ENCODE results near the gene CALM1.

CALM1 gene

GRCh38 chr14:90424686-90425372 is 28.0 kb downstream of the CALM1 start:
- Histone ChIP-seq H3K4me1 (ENCODE audit: control insufficient read depth in 1 of 2, insufficient read depth in 2 of 2, low read length in 2 of 2) (peaks cover 0 to 2% of the 10 kb centered on the region in 2 experiments), H3K4me2 (ENCODE audit: low read length) (no peak overlapping the region), H3K9me3 (ENCODE audit: insufficient read depth, low read depth, low read length) (peaks cover 1% of the 10 kb centered on the region), H2BK120ac (ENCODE audit: insufficient read depth, low read length, poor library complexity) (no peak overlapping the region), H4K91ac (ENCODE audit: low read depth, low read length) (no peak overlapping the region), H3K79me1 (ENCODE audit: low read length) (no peaks in the 10 kb centered on the region), H3K9ac (ENCODE audit: low read length) (no peak overlapping the region), H2AK5ac (ENCODE audit: low read length) (no peak overlapping the region), H3K23ac (ENCODE audit: low read length) (no peak overlapping the region), H3K4ac (ENCODE audit: low read depth, low read length) (no peak overlapping the region), H3K79me2 (ENCODE audit: control insufficient read depth, insufficient read depth, low read length, poor library complexity) (no peaks in the 10 kb centered on the region), H4K12ac (ENCODE audit: low read depth, low read length) (no peak overlapping the region), H4K8ac (ENCODE audit: low read depth, low read length) (no peak overlapping the region), H3K36me3 (ENCODE audit: control insufficient read depth in 1 of 2, insufficient read depth in 2 of 2, low read length in 2 of 2) (no peaks in the 10 kb centered on the region), H3K27me3 (ENCODE audit: insufficient read depth, low read length) (no peaks in the 10 kb centered on the region), H2BK12ac (ENCODE audit: low read length) (no peak overlapping the region), H2AFZ (ENCODE audit: insufficient read depth, low read length, poor library complexity) (no peak overlapping the region), H3K27ac (ENCODE audit: low read depth, low read length) (no peak overlapping the region), H3K18ac (ENCODE audit: low read length) (no peak overlapping the region), H3K4me3 (ENCODE audit: low read depth, low read length) (no peak overlapping the region), H2BK5ac (ENCODE audit: low read depth, low read length, poor library complexity) (no peak overlapping the region), H3K14ac (ENCODE audit: low read length) (no peak overlapping the region)
- DNase-seq: peak; percentile 78 to 88
- whole genome bisulfite sequencing (ENCODE audit: extremely low coverage, insufficient coverage, insufficient read length): no CpG with 5 or more reads among the region's 17 CpGs

DNA sequence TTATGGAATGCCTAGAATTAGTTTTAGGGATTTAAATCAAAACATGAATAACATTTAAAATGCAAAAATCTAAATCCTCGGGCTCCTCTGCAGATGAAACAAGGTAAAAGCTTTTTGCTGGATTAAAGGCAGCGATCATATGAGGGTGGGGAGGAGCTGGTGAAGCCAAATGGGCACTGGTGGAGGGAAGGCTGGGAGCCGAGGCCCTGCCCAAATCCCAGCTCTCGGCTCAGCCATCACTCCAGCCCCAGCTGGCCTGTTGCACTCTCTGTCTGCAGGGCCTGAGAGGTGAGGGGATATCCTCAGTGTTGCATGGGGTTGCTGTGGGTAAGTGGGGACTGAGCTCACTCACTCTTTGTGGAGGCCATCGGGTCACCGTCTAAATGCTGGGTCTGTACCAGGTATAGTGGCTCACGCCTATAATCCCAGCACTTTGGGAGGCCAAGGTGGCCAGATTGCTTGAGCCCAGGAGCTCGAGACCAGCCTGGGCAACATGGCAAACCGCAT is 28.6 kb downstream of the CALM1 start:
- no peak overlapping the region for H3K4me2 ChIP-seq (ENCODE audit: low read length)
- no peak overlapping the region for H2BK12ac ChIP-seq (ENCODE audit: low read length)
- peaks cover 1% of the 10 kb centered on the region for H3K9me3 ChIP-seq (ENCODE audit: insufficient read depth, low read depth, low read length)
- no peak overlapping the region for H3K4ac ChIP-seq (ENCODE audit: low read depth, low read length)
- no peak for DNase-seq
- no peak overlapping the region for H3K23ac ChIP-seq (ENCODE audit: low read length)
- H3K14ac ChIP-seq (ENCODE audit: low read length): no peak overlapping the region
- peaks cover 0 to 2% of the 10 kb centered on the region in 2 experiments for H3K4me1 ChIP-seq (ENCODE audit: control insufficient read depth in 1 of 2, insufficient read depth in 2 of 2, low read length in 2 of 2)
- H3K18ac ChIP-seq (ENCODE audit: low read length): no peak overlapping the region
- no CpG with 5 or more reads among the region's 9 CpGs for WGBS (ENCODE audit: extremely low coverage, insufficient coverage, insufficient read length)
- no peak overlapping the region for H2BK120ac ChIP-seq (ENCODE audit: insufficient read depth, low read length, poor library complexity)
- no peak overlapping the region for H2AK5ac ChIP-seq (ENCODE audit: low read length)
- H4K12ac ChIP-seq (ENCODE audit: low read depth, low read length): no peak overlapping the region
- no peaks in the 10 kb centered on the region for H3K36me3 ChIP-seq (ENCODE audit: control insufficient read depth in 1 of 2, insufficient read depth in 2 of 2, low read length in 2 of 2)
- H3K79me2 ChIP-seq (ENCODE audit: control insufficient read depth, insufficient read depth, low read length, poor library complexity): no peaks in the 10 kb centered on the region
- H4K91ac ChIP-seq (ENCODE audit: low read depth, low read length): peak overlapping the region; percentile 19
- H3K9ac ChIP-seq (ENCODE audit: low read length): no peak overlapping the region
- no peaks in the 10 kb centered on the region for H3K27me3 ChIP-seq (ENCODE audit: insufficient read depth, low read length)
- no peak overlapping the region for H4K8ac ChIP-seq (ENCODE audit: low read depth, low read length)
- no peak overlapping the region for H2BK5ac ChIP-seq (ENCODE audit: low read depth, low read length, poor library complexity)
- H2AFZ ChIP-seq (ENCODE audit: insufficient read depth, low read length, poor library complexity): no peak overlapping the region
- no peak overlapping the region for H3K27ac ChIP-seq (ENCODE audit: low read depth, low read length)
- no peak overlapping the region for H3K4me3 ChIP-seq (ENCODE audit: low read depth, low read length)
- H3K79me1 ChIP-seq (ENCODE audit: low read length): no peaks in the 10 kb centered on the region

DNA sequence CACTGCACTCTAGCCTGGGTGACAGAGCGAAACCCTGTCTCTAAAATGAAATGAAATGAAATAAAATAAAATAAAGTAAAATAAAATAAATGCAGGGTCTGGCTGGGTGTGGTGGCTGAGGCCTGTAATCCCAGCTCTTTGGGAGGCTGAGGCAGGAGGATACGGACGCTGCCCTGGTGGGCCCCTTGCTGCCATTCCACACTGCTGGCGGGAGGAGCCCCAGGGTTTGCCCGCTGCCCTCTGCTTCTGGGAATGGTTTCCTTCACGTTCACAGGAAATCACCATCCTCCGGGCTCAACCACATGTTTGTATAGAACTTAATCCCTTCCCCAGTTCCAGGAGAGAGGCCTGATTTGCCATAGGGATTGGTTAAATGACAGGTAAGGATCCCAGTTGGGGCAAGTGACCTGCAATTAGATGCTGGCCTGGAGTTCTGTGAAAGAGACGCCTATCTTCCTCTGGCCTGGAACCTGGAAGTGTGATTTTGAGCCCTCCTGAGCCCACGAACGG is 29.3 kb downstream of the CALM1 start:
- Histone ChIP-seq H3K4ac (ENCODE audit: low read depth, low read length) (no peak overlapping the region), H3K23ac (ENCODE audit: low read length) (no peak overlapping the region), H3K27ac (ENCODE audit: low read depth, low read length) (no peak overlapping the region), H3K79me1 (ENCODE audit: low read length) (no peaks in the 10 kb centered on the region), H3K4me2 (ENCODE audit: low read length) (no peak overlapping the region), H2BK12ac (ENCODE audit: low read length) (no peak overlapping the region), H2BK120ac (ENCODE audit: insufficient read depth, low read length, poor library complexity) (no peak overlapping the region), H3K27me3 (ENCODE audit: insufficient read depth, low read length) (no peaks in the 10 kb centered on the region), H3K18ac (ENCODE audit: low read length) (no peak overlapping the region), H3K14ac (ENCODE audit: low read length) (no peak overlapping the region), H2BK5ac (ENCODE audit: low read depth, low read length, poor library complexity) (no peak overlapping the region), H3K79me2 (ENCODE audit: control insufficient read depth, insufficient read depth, low read length, poor library complexity) (no peaks in the 10 kb centered on the region), H2AFZ (ENCODE audit: insufficient read depth, low read length, poor library complexity) (no peak overlapping the region), H3K36me3 (ENCODE audit: control insufficient read depth in 1 of 2, insufficient read depth in 2 of 2, low read length in 2 of 2) (no peaks in the 10 kb centered on the region), H2AK5ac (ENCODE audit: low read length) (no peak overlapping the region), H3K4me1 (ENCODE audit: control insufficient read depth in 1 of 2, insufficient read depth in 2 of 2, low read length in 2 of 2) (peaks cover 0 to 2% of the 10 kb centered on the region in 2 experiments), H4K91ac (ENCODE audit: low read depth, low read length) (no peak overlapping the region), H3K4me3 (ENCODE audit: low read depth, low read length) (no peak overlapping the region), H4K8ac (ENCODE audit: low read depth, low read length) (no peak overlapping the region), H4K12ac (ENCODE audit: low read depth, low read length) (no peak overlapping the region), H3K9ac (ENCODE audit: low read length) (no peak overlapping the region), H3K9me3 (ENCODE audit: insufficient read depth, low read depth, low read length) (no peaks in the 10 kb centered on the region)
- DNase-seq: no peak
- WGBS (ENCODE audit: extremely low coverage, insufficient coverage, insufficient read length): no CpG with 5 or more reads among the region's 10 CpGs

DNA sequence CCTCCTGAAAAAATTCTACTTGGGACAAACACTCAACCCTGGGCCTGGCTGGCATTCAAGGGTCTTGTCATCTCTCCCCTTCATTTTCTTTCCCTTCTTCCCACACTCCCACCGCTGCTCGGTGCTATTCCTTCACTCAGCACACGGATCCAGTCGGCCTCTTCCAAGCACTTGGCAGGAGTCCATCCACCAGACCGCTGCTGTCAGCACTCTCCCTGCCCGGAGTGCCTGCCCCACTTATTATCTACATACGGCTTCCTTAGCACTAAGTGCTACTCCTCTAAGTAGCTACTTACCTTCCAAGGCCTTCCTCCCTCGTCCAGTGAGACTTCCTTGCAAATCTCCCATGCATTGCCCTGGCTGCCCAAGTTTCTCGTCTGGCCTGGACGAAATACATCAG is 29.8 kb downstream of the CALM1 start:
- H4K91ac ChIP-seq (ENCODE audit: low read depth, low read length): no peak overlapping the region
- WGBS (ENCODE audit: extremely low coverage, insufficient coverage, insufficient read length): no CpG with 5 or more reads among the region's 10 CpGs
- H3K4me3 ChIP-seq (ENCODE audit: low read depth, low read length): no peak overlapping the region
- H3K23ac ChIP-seq (ENCODE audit: low read length): no peak overlapping the region
- H2AFZ ChIP-seq (ENCODE audit: insufficient read depth, low read length, poor library complexity): no peak overlapping the region
- no peaks in the 10 kb centered on the region for H3K79me1 ChIP-seq (ENCODE audit: low read length)
- no peak overlapping the region for H3K27ac ChIP-seq (ENCODE audit: low read depth, low read length)
- no peak overlapping the region for H3K4ac ChIP-seq (ENCODE audit: low read depth, low read length)
- H2AK5ac ChIP-seq (ENCODE audit: low read length): no peak overlapping the region
- no peak overlapping the region for H3K18ac ChIP-seq (ENCODE audit: low read length)
- no peak overlapping the region for H2BK5ac ChIP-seq (ENCODE audit: low read depth, low read length, poor library complexity)
- H3K4me1 ChIP-seq (ENCODE audit: control insufficient read depth in 1 of 2, insufficient read depth in 2 of 2, low read length in 2 of 2): peaks cover 0 to 2% of the 10 kb centered on the region in 2 experiments
- no peak overlapping the region for H2BK12ac ChIP-seq (ENCODE audit: low read length)
- no peaks in the 10 kb centered on the region for H3K9me3 ChIP-seq (ENCODE audit: insufficient read depth, low read depth, low read length)
- no peak overlapping the region for H3K9ac ChIP-seq (ENCODE audit: low read length)
- no peak overlapping the region for H3K4me2 ChIP-seq (ENCODE audit: low read length)
- no peaks in the 10 kb centered on the region for H3K27me3 ChIP-seq (ENCODE audit: insufficient read depth, low read length)
- H3K14ac ChIP-seq (ENCODE audit: low read length): no peak overlapping the region
- H3K79me2 ChIP-seq (ENCODE audit: control insufficient read depth, insufficient read depth, low read length, poor library complexity): no peaks in the 10 kb centered on the region
- no peak for DNase-seq
- no peaks in the 10 kb centered on the region for H3K36me3 ChIP-seq (ENCODE audit: control insufficient read depth in 1 of 2, insufficient read depth in 2 of 2, low read length in 2 of 2)
- H4K12ac ChIP-seq (ENCODE audit: low read depth, low read length): no peak overlapping the region
- no peak overlapping the region for H2BK120ac ChIP-seq (ENCODE audit: insufficient read depth, low read length, poor library complexity)
- H4K8ac ChIP-seq (ENCODE audit: low read depth, low read length): no peak overlapping the region

All from trophoblast cell (in vitro differentiated cells and primary cell).